ENCODE data around the gene RAB44. TPM values are rescaled to one million over a fixed set of nuclear protein-coding genes. Genes with fewer than 3 reads are reported as not detected.
A peak's percentile ranks its signal among the peaks of the same experiment; 100 is the strongest.
"Not testable (repeated sequence)": the region's sequence is repeated elsewhere in the genome, so short reads cannot be mapped to it uniquely, and the experiment has no call there.

Gene RAB44
- 0.96 TPM for total RNA-seq
- long read RNA-seq: 0 reads

DNA sequence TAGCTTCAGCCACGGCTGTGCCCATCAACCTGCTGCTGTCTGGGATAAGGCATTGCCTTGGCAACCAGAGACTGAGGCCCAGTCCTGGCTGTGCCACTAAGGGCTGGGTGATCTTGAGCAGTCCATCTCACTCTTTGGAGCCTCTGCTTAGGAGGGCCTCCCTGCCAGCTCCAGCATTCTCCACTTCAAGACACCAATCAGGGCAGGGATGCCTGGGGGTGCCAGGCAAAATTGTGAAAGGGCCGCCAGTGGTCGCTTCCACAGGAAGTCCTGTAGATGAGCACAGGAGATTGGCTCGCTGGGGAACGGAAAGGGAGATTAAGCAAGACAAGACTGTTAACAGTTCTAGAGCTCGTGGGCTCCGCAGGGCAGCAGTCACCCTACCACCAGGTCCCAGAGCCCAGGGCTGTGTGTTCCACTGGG, at the start of gene RAB44:
Gene RAB44 (plus strand): TSS at position 346 of the 423 bp plus-strand sequence. CDS start 6,410 bp downstream, outside the sequence.
- H3K36me3 ChIP-seq: no peaks in the 10 kb centered on the region
- no peaks in the 10 kb centered on the region for H3K27me3 ChIP-seq
- intact Hi-C loops (cut with DNase I): no loop called here
- H3K9me3 ChIP-seq: no peaks in the 10 kb centered on the region
- ATAC-seq: peak; percentile 52
- peak; percentile 54 for DNase-seq
- peaks cover 2% of the 10 kb centered on the region for H3K4me1 ChIP-seq
- H3K4me3 ChIP-seq: no peak within 1 kb of the TSS
- H3K27ac ChIP-seq: no peak within 1 kb of the TSS
- TF ChIP-seq CTCF (IDR thresholded peaks at IDR 0.05): no peak

GRCh38 chr6:36649086-36649485, 48.5 kb upstream of the RAB44 start:
- ATAC-seq (no peak), DNase-seq (no peak)
- Histone ChIP-seq H3K4me3 (no peak overlapping the region), H3K4me1 (peaks cover 12% of the 10 kb centered on the region), H3K9me3 (no peaks in the 10 kb centered on the region), H3K27me3 (no peaks in the 10 kb centered on the region), H3K27ac (no peak overlapping the region), H3K36me3 (no peaks in the 10 kb centered on the region)
- TF ChIP-seq CTCF (IDR thresholded peaks at IDR 0.05): no peak
- intact Hi-C loops (cut with DNase I): no loop called here

DNA sequence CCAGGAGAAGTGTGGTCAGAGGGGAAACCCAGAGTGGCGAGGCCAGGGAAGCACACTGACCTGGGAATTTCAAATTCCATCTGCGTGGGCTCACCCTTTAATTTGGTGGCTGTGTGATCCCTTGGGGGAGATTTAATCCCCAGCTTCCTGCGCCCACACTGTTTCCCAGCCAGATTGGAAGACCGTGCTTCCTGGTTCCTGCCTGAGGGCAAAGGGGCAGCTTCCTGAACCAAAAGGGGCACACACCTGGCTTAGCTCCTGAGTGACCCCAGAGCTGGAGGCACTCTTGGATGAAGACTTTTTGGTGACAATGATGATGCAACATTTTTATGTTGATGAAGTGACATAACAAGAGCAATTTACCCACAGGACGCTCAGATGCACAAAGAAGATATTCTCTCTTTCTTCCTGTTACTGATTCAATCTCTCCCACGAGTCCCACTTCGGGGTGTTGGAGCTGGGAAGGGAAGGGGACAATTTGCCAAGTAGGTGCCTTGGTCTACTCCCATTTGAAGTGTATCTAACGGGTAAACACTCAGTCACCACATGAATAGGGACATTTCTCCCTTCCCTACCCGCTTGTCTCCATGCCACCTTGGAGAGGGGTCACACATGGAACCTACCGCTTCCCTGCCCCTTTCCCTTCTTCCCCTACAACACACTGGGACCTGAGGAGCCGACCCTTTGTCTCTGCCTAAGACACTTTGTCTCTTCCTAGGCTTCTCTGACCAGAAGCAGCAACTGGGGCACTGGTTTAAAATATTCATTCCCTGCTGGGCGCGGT, 47.7 kb upstream of the RAB44 start:
- TF ChIP-seq CTCF (IDR thresholded peaks at IDR 0.05): no peak
- Histone ChIP-seq H3K27ac (no peak overlapping the region), H3K9me3 (no peaks in the 10 kb centered on the region), H3K4me3 (no peak overlapping the region), H3K27me3 (no peaks in the 10 kb centered on the region), H3K4me1 (peaks cover 12% of the 10 kb centered on the region), H3K36me3 (no peaks in the 10 kb centered on the region)
- DNase-seq (no peak), ATAC-seq (no peak)
- intact Hi-C loops (cut with DNase I): no loop called here

GRCh38 chr6:36650848-36651478, 46.7 kb upstream of the RAB44 start:
- ATAC-seq (peak; percentile 42), DNase-seq (no peak)
- Histone ChIP-seq H3K27me3 (no peaks in the 10 kb centered on the region), H3K36me3 (no peaks in the 10 kb centered on the region), H3K4me1 (peaks cover 12% of the 10 kb centered on the region), H3K4me3 (no peak overlapping the region), H3K9me3 (no peaks in the 10 kb centered on the region), H3K27ac (no peak overlapping the region)
- intact Hi-C loops (cut with DNase I): no loop called here
- no peak for TF ChIP-seq CTCF (IDR thresholded peaks at IDR 0.05)

DNA sequence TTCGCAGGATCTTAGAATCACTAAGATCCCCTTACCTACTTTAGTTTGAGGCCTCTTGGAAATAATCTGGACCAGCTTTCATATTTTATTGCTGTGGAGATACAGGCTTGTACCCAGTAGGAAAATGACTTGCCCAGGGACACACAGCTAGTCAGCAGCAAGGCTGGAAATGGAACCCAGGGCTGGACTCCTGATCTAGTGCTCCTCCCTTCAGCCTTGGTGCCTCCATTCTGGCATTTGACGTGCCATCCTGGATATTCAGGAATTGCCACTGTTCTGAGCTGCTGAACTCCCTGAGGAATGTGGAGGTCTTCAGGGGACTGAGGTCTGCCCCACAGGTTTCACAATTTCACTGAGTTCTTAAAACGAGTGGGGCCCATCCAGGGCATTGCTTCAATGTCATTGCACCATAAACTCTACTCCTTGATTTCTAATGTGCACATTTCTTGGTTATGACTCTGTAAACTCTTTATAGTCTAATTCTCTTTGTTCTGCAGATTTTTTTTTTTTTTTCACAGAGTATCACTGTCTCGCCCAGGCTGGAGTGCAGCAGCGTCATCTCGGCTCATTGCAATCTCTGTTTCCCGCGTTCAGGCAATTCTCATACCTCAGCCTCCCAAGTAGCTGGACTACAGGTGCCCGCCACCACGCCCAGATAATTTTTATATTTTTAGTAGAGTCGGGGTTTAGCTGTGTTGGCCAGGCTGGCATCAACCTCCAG, 45.8 kb upstream of the RAB44 start:
- no peak for TF ChIP-seq CTCF (IDR thresholded peaks at IDR 0.05)
- H3K27me3 ChIP-seq: no peaks in the 10 kb centered on the region
- no peak overlapping the region for H3K4me3 ChIP-seq
- intact Hi-C loops (cut with DNase I): no loop called here
- no peak overlapping the region for H3K27ac ChIP-seq
- no peaks in the 10 kb centered on the region for H3K36me3 ChIP-seq
- H3K4me1 ChIP-seq: peaks cover 12% of the 10 kb centered on the region
- no peaks in the 10 kb centered on the region for H3K9me3 ChIP-seq
- no peak for DNase-seq
- no peak for ATAC-seq

DNA sequence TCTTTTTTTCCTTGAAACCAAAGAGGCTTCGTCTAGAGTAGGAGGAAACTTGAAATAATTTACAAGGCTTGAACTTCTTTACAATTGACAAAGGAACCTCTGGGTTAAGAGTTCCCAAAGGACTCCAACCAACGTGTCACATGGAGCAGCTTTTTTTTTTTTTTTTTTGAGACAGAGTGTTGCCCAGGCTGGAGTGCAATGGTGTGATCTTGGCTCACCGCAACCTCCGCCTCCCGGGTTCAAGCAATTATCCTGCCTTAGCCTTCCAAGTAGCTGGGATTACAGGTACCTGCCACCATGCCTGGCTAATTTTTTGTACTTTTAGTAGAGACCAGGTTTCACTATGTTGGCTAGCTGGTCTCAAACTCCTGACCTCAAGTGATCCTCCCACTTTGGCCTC, 43.2 kb upstream of the RAB44 start:
- H3K36me3 ChIP-seq; H3K4me3 ChIP-seq; H3K27ac ChIP-seq; H3K9me3 ChIP-seq; H3K4me1 ChIP-seq; ATAC-seq; H3K27me3 ChIP-seq; DNase-seq; intact Hi-C loops (cut with DNase I): not testable (repeated sequence)

All from upper lobe of right lung (tissue), 1 donor.